ENCODE data around the gene PRR13. TPM values are rescaled to one million over a fixed set of nuclear protein-coding genes. Genes with fewer than 3 reads are reported as not detected.

PRR13 gene
- total RNA-seq, 1 experiment from 2014 or later: 216 TPM

GRCh38 chr12:53485955-53486735 is 44.6 kb downstream of the PRR13 start:
- Histone ChIP-seq H2AFZ (ENCODE audit: low read depth, low read length, poor library complexity, severe bottlenecking) (no peak overlapping the region), H3K4me1 (ENCODE audit: control insufficient read depth in 1 of 2, insufficient read depth in 2 of 2, low read length in 2 of 2) (peaks cover 0 to 9% of the 10 kb centered on the region in 2 experiments; a peak in 2 of 4 replicates), H3K4me2 (ENCODE audit: low read length) (no peak overlapping the region), H3K79me2 (ENCODE audit: insufficient read depth, low read length) (peaks cover 3% of the 10 kb centered on the region; the same call in 1 of the 2 replicates), H3K27ac (ENCODE audit: low read depth, low read length) (no peak overlapping the region), H3K9me3 (ENCODE audit: control insufficient read depth in 1 of 2, insufficient read depth in 1 of 2, low read depth in 1 of 2, low read length in 2 of 2) (no peaks in the 10 kb centered on the region), H3K9ac (ENCODE audit: low read length) (no peak overlapping the region), H4K20me1 (ENCODE audit: insufficient read depth) (no peaks in the 10 kb centered on the region; the same call in 1 of the 2 replicates), H3K36me3 (ENCODE audit: control insufficient read depth in 1 of 2, insufficient read depth in 2 of 2, low read length in 2 of 2) (peaks cover 14 to 35% of the 10 kb centered on the region in 2 experiments; a peak in 3 of 4 replicates), H3K4me3 (replicated peaks in 1 of 2; ENCODE audit: low read depth in 1 of 2, low read length in 2 of 2) (no peak overlapping the region), H3K9me2 (ENCODE audit: insufficient read depth) (no peaks in the 10 kb centered on the region), H3K27me3 (ENCODE audit: insufficient read depth, low read length) (no peaks in the 10 kb centered on the region)
- ATAC-seq (no peak), DNase-seq (ENCODE audit: low read depth, low spot score) (no peak)
- intact Hi-C loops (cut with micrococcal nuclease): no loop called here
- ChIA-PET POLR2A (no interaction called here), RAD21 (ENCODE audit: low non-redundant PET in 1 of 2, low total read pairs in 2 of 2, uncharacterized antibody in 2 of 2, unreplicated experiment in 2 of 2) (no interaction called here), CTCF (no interaction called here)
- TF ChIP-seq YY1 (IDR thresholded peaks at IDR 0.05; ENCODE audit: extremely low read depth, insufficient replicate concordance, low read depth, low read length) (no peak), SP1 (IDR thresholded peaks at IDR 0.05; ENCODE audit: low read depth) (no peak), CEBPB (IDR thresholded peaks at IDR 0.05; ENCODE audit: low read depth) (no peak), RAD21 (IDR thresholded peaks at IDR 0.05; ENCODE audit: low read depth) (no peak), EGR1 (IDR thresholded peaks at IDR 0.05; ENCODE audit: low read depth) (no peak), ZNF274 (IDR thresholded peaks at IDR 0.05; ENCODE audit: low read depth, low read length) (no peak), TCF7L2 (IDR thresholded peaks at IDR 0.05; ENCODE audit: borderline replicate concordance, extremely low read depth, insufficient read depth, insufficient read length) (no peak), SRF (IDR thresholded peaks at IDR 0.05; ENCODE audit: low read depth) (no peak), FOSL1 (IDR thresholded peaks at IDR 0.05; ENCODE audit: low read depth) (no peak), CBX3 (IDR thresholded peaks at IDR 0.05; ENCODE audit: low read depth) (no peak), ELF1 (IDR thresholded peaks at IDR 0.05; ENCODE audit: borderline replicate concordance, low read depth) (no peak), SIN3A (IDR thresholded peaks at IDR 0.05; ENCODE audit: low read depth) (no peak), POLR2AphosphoS5 (IDR thresholded peaks at IDR 0.05; ENCODE audit: low read depth, low read length) (no peak; the same call in 1 of the 2 replicates)
- TF ChIP-seq, protein P1, sequence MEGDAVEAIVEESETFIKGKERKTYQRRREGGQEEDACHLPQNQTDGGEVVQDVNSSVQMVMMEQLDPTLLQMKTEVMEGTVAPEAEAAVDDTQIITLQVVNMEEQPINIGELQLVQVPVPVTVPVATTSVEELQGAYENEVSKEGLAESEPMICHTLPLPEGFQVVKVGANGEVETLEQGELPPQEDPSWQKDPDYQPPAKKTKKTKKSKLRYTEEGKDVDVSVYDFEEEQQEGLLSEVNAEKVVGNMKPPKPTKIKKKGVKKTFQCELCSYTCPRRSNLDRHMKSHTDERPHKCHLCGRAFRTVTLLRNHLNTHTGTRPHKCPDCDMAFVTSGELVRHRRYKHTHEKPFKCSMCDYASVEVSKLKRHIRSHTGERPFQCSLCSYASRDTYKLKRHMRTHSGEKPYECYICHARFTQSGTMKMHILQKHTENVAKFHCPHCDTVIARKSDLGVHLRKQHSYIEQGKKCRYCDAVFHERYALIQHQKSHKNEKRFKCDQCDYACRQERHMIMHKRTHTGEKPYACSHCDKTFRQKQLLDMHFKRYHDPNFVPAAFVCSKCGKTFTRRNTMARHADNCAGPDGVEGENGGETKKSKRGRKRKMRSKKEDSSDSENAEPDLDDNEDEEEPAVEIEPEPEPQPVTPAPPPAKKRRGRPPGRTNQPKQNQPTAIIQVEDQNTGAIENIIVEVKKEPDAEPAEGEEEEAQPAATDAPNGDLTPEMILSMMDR (IDR thresholded peaks at IDR 0.05 in 2 of 3, conservative IDR thresholded peaks at IDR 0.05 in 1 of 3; ENCODE audit: borderline replicate concordance in 1 of 3, insufficient read depth in 1 of 3, low read depth in 2 of 3, low read length in 2 of 3): no peak
- TF ChIP-seq, protein P2, sequence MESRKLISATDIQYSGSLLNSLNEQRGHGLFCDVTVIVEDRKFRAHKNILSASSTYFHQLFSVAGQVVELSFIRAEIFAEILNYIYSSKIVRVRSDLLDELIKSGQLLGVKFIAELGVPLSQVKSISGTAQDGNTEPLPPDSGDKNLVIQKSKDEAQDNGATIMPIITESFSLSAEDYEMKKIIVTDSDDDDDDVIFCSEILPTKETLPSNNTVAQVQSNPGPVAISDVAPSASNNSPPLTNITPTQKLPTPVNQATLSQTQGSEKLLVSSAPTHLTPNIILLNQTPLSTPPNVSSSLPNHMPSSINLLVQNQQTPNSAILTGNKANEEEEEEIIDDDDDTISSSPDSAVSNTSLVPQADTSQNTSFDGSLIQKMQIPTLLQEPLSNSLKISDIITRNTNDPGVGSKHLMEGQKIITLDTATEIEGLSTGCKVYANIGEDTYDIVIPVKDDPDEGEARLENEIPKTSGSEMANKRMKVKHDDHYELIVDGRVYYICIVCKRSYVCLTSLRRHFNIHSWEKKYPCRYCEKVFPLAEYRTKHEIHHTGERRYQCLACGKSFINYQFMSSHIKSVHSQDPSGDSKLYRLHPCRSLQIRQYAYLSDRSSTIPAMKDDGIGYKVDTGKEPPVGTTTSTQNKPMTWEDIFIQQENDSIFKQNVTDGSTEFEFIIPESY (IDR thresholded peaks at IDR 0.05; ENCODE audit: extremely low read depth, insufficient replicate concordance, low read length): no peak
- TF ChIP-seq, protein P3, sequence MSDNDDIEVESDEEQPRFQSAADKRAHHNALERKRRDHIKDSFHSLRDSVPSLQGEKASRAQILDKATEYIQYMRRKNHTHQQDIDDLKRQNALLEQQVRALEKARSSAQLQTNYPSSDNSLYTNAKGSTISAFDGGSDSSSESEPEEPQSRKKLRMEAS (IDR thresholded peaks at IDR 0.05): no peak
- TF ChIP-seq, protein P4, sequence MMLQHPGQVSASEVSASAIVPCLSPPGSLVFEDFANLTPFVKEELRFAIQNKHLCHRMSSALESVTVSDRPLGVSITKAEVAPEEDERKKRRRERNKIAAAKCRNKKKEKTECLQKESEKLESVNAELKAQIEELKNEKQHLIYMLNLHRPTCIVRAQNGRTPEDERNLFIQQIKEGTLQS (IDR thresholded peaks at IDR 0.05): no peak
- no TSS peak for BruUV-seq (replicated peaks)

Measured in HCT116 (cell line).